LHCN-M2 (cell line): ENCODE results near the gene UBE2O. TPM values are rescaled to one million over a fixed set of nuclear protein-coding genes. Genes with fewer than 3 reads are reported as not detected.

ENCODE experiments used
- DNase-seq: peaks from one replicate; pipeline ENCODE4 v3.0.0-alpha.2; 2012; ENCODE audit warnings: low read depth
- total RNA-seq: library from RNA; depleted of rRNA; stranded (reverse); fragments of >200 nt; gene quantifications from 2 replicates; pipeline ENCODE4 v1.2.3, GENCODE V29; 2014

UBE2O gene
- total RNA-seq, 1 experiment from 2014 or later, result 15.7 TPM

GRCh38 chr17:76467809-76468633 is 15.1 kb upstream of the UBE2O start:
- no peak for DNase-seq

GRCh38 chr17:76467366-76467765 is 14.4 kb upstream of the UBE2O start, which contains the start of gene AANAT:
Gene AANAT (plus strand): TSS chr17:76467603. CDS start chr17:76468747, 1,144 bp downstream.
- DNase-seq, result no peak

GRCh38 chr17:76466775-76467130 is 13.8 kb upstream of the UBE2O start:
- DNase-seq, result no peak

GRCh38 chr17:76462556-76463290 is 9.8 kb upstream of the UBE2O start:
- no peak for DNase-seq

- DNase-seq, result no peak
Observed at GRCh38 chr17:76461765-76462555, 9.0 kb upstream of the UBE2O start.

GRCh38 chr17:76459674-76460073 is 6.7 kb upstream of the UBE2O start:
- no peak for DNase-seq

GRCh38 chr17:76458580-76459490 is 5.9 kb upstream of the UBE2O start:
- peak; percentile 39 for DNase-seq

- no peak for DNase-seq
Observed at GRCh38 chr17:76453431-76453743, 435 bp upstream of the UBE2O start.

- DNase-seq, result no peak
Observed at GRCh38 chr17:76452127-76452659, 759 bp downstream of the UBE2O start.

- DNase-seq, result no peak
Observed at GRCh38 chr17:76451506-76451905, 1.4 kb downstream of the UBE2O start.

- DNase-seq, result no peak
Observed at GRCh38 chr17:76449126-76449525, 3.8 kb downstream of the UBE2O start.

- no peak for DNase-seq
Observed at GRCh38 chr17:76447931-76448652, 4.9 kb downstream of the UBE2O start.

GRCh38 chr17:76446449-76447231 is 6.3 kb downstream of the UBE2O start:
- DNase-seq, result peak; percentile 87

GRCh38 chr17:76445697-76446448 is 7.1 kb downstream of the UBE2O start:
- DNase-seq, result no peak

GRCh38 chr17:76444518-76445311 is 8.2 kb downstream of the UBE2O start:
- no peak for DNase-seq

- no peak for DNase-seq
Observed at GRCh38 chr17:76442341-76443338, 10.3 kb downstream of the UBE2O start.
